ENCODE results near the gene MYO7B. TPM values are rescaled to one million over a fixed set of nuclear protein-coding genes. Genes with fewer than 3 reads are reported as not detected.

Gene MYO7B
- total and polyA plus RNA-seq, 9 of the 15 experiments (the other 6 are each of a cell fraction or from before 2014, with no cell fraction given), result 0.08 TPM; not detected in 8

- no peaks in the 10 kb centered on the region for H3K27me3 ChIP-seq (ENCODE audit: control insufficient read depth in 2 of 2, insufficient read depth in 2 of 2, low read length in 2 of 2)
- no peak overlapping the region for H2AFZ ChIP-seq (ENCODE audit: low read depth, low read length)
- in situ Hi-C loops (cut with MboI), result no loop called here
- DNase-seq (ENCODE audit: extremely low read depth in 1 of 4, low spot score in 3 of 4) (no peak), ATAC-seq (no peak; the same call in 2 of the 3 replicates), FAIRE-seq (no peak)
- CTCF ChIA-PET (ENCODE audit: low intra/inter-chr PET ratio), result no interaction called here
- no peak overlapping the region; the same call in 2 of the 3 replicates for H3K27ac ChIP-seq (ENCODE audit: extremely low read depth, low read depth, low read length)
- no peak overlapping the region for H3K4me2 ChIP-seq (ENCODE audit: insufficient read depth, low read length)
- H3K79me2 ChIP-seq (ENCODE audit: control insufficient read depth, insufficient read depth, low read length), result peaks cover 98% of the 10 kb centered on the region
- POLR2A ChIA-PET, result interaction anchor here (0.5 to 5.7 kb wide), 4 partner anchors 14 to 875 kb away, joined by 3 to 30 read pairs (median 4); partner anchors contain the start of gene IWS1
- BruUV-seq (replicated peaks), result no TSS peak
- TF ChIP-seq ETV5 (CRISPR knock-in tag; IDR thresholded peaks at IDR 0.05; ENCODE audit: low read depth), result no peak
- TF ChIP-seq ZNF512 (tag; IDR thresholded peaks at IDR 0.05), result no peak
- TF ChIP-seq ATF2 (CRISPR knock-in tag; IDR thresholded peaks at IDR 0.05), result no peak
- TF ChIP-seq COPS2 (conservative IDR thresholded peaks at IDR 0.05), result no peak
- no peak for TF ChIP-seq FOXO4 (CRISPR knock-in tag; IDR thresholded peaks at IDR 0.05)
- TF ChIP-seq ZSCAN29 (IDR thresholded peaks at IDR 0.05), result no peak
- no peak for TF ChIP-seq VEZF1 (CRISPR knock-in tag; IDR thresholded peaks at IDR 0.05)
- peaks cover 14% of the 10 kb centered on the region; the same call in 1 of the 2 replicates for H4K20me1 ChIP-seq (replicated peaks; ENCODE audit: control insufficient read depth, insufficient read depth, low read length)
- H3K9me3 ChIP-seq (replicated peaks; ENCODE audit: control insufficient read depth, insufficient read depth, low read depth, low read length), result no peaks in the 10 kb centered on the region
- H3K9ac ChIP-seq (ENCODE audit: insufficient read depth in 1 of 2, low read depth in 2 of 2, low read length in 2 of 2), result no peak overlapping the region
- H3K4me3 ChIP-seq, result no peak overlapping the region
- H3K36me3 ChIP-seq (ENCODE audit: control insufficient read depth, insufficient read depth, low read length), result peaks cover 77% of the 10 kb centered on the region; the same call in 2 of the 3 replicates
- intact Hi-C loops (cut with micrococcal nuclease), result no loop called here
- H3K4me1 ChIP-seq (replicated peaks in 1 of 2; ENCODE audit: control insufficient read depth in 2 of 2, insufficient read depth in 2 of 2, low read length in 2 of 2), result peaks cover 6 to 19% of the 10 kb centered on the region in 2 experiments; a peak in 3 of 5 replicates
- 82% methylated on average over 4 of the region's 4 CpGs for WGBS (ENCODE audit: insufficient coverage, low coverage, missing lambda C conversion rate)
- peaks cover 4% of the 10 kb centered on the region for H3K9me1 ChIP-seq (ENCODE audit: control insufficient read depth, insufficient read depth, low read length)
Observed at GRCh38 chr2:127512362-127512761, 23.1 kb upstream of the MYO7B start.

Measured in K562 (cell line).